Neural crest cell (in vitro differentiated cells): Measurements from ENCODE around the gene ANKRD24. TPM values are rescaled to one million over a fixed set of nuclear protein-coding genes. Genes with fewer than 3 reads are reported as not detected.

Source experiments
- DNase-seq: peaks from one replicate; pipeline ENCODE4 v3.0.0; 2021; ENCODE audit warnings: low read depth, mixed read lengths, low spot score
- H3K27ac Mint-ChIP-seq: one replicate; pipeline ENCODE4 v1.8.0; 2021; ENCODE audit warnings: mild to moderate bottlenecking, mixed read lengths; ENCODE audit not compliant: unreplicated experiment
- H3K27me3 Mint-ChIP-seq: 2 replicates; pipeline ENCODE4 v1.8.0; 2021; ENCODE audit warnings: low read depth, mild to moderate bottlenecking, mixed read lengths
- H3K36me3 Mint-ChIP-seq: 2 replicates; pipeline ENCODE4 v1.8.0; 2021; ENCODE audit warnings: low read depth, mild to moderate bottlenecking, mixed read lengths
- H3K4me1 Mint-ChIP-seq: 2 replicates; pipeline ENCODE4 v1.8.0; 2021; ENCODE audit warnings: mixed read lengths
- H3K4me3 Mint-ChIP-seq: one replicate; pipeline ENCODE4 v1.8.0; 2021; ENCODE audit warnings: mild to moderate bottlenecking, mixed read lengths
- H3K9me3 Mint-ChIP-seq: 2 replicates; pipeline ENCODE4 v1.8.0; 2021; ENCODE audit warnings: mixed read lengths
- total RNA-seq: library from RNA; stranded (reverse); gene quantifications from 2 replicates; pipeline ENCODE4 v1.2.1, GENCODE V29; 2021
- TF ChIP-seq, protein P1 (sequence below): fragments of 200-600 bp; sonication (generic); conservative IDR thresholded peaks from 2 replicates; pipeline ENCODE4 v1.5.0; 2021; ENCODE audit warnings: antibody characterized with exemption, mild to moderate bottlenecking

ANKRD24 gene
- total RNA-seq, 1 donor from 2014 or later = 0.19 TPM

DNA sequence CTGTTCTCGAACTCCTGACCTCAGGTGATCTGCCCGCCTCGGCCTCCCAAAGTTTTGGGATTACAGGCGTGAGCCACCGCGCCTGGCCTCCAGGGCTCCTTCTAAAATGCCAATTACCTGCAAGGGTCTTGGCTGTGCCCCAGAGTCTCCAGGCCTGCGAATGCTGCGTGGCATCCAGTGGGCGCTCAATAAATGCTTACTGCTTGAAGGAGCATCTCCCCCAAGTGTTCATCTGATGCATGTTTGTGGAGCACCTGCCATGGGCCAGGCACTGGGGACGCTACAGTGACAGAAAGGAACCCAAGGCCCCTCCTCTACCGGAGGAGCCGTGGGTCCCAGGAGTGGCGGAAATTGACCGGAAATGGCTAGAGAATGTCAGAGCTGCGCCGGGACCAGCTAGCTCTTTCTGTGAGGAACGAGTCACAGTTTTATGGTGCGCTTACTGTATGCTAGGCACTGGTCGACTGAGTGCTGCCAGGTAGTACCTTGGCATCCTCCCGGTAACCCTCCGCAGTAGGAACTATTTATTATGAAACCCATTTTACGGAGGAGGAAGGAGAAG is 14.2 kb downstream of the ANKRD24 start:
- Mint-ChIP-seq H3K27me3 (peaks cover 81% of the 10 kb centered on the region), H3K36me3 (peaks cover 10% of the 10 kb centered on the region), H3K27ac (no peak overlapping the region), H3K9me3 (peaks cover 10% of the 10 kb centered on the region), H3K4me1 (peaks cover 11% of the 10 kb centered on the region), H3K4me3 (peak overlapping the region; percentile 34)
- TF ChIP-seq, protein P1, sequence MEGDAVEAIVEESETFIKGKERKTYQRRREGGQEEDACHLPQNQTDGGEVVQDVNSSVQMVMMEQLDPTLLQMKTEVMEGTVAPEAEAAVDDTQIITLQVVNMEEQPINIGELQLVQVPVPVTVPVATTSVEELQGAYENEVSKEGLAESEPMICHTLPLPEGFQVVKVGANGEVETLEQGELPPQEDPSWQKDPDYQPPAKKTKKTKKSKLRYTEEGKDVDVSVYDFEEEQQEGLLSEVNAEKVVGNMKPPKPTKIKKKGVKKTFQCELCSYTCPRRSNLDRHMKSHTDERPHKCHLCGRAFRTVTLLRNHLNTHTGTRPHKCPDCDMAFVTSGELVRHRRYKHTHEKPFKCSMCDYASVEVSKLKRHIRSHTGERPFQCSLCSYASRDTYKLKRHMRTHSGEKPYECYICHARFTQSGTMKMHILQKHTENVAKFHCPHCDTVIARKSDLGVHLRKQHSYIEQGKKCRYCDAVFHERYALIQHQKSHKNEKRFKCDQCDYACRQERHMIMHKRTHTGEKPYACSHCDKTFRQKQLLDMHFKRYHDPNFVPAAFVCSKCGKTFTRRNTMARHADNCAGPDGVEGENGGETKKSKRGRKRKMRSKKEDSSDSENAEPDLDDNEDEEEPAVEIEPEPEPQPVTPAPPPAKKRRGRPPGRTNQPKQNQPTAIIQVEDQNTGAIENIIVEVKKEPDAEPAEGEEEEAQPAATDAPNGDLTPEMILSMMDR = no peak
- no peak for DNase-seq

DNA sequence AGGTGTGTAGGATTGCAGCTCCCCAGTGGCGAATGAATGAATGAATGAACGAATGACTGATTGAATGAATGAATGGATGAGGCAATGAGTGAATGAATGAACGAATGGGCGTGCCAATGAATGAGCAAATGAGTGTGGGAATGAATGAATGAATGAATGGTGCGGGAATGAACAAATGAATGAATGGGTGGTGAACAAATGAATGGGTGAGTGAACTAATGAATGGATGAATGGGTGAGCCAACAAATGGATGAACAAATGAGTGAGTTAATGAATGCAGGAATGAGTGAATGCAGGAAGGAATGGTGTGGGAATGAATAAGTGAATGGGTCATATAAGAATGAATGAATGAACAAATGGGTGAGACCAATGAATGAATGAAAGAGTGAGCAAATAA is 14.7 kb downstream of the ANKRD24 start:
- no peak for DNase-seq
- Mint-ChIP-seq H3K4me3 (peak overlapping the region; percentile 34), H3K27ac (no peak overlapping the region), H3K36me3 (peaks cover 10% of the 10 kb centered on the region), H3K9me3 (peaks cover 10% of the 10 kb centered on the region), H3K27me3 (peaks cover 87% of the 10 kb centered on the region), H3K4me1 (peaks cover 11% of the 10 kb centered on the region)
- TF ChIP-seq, protein P1 = no peak

DNA sequence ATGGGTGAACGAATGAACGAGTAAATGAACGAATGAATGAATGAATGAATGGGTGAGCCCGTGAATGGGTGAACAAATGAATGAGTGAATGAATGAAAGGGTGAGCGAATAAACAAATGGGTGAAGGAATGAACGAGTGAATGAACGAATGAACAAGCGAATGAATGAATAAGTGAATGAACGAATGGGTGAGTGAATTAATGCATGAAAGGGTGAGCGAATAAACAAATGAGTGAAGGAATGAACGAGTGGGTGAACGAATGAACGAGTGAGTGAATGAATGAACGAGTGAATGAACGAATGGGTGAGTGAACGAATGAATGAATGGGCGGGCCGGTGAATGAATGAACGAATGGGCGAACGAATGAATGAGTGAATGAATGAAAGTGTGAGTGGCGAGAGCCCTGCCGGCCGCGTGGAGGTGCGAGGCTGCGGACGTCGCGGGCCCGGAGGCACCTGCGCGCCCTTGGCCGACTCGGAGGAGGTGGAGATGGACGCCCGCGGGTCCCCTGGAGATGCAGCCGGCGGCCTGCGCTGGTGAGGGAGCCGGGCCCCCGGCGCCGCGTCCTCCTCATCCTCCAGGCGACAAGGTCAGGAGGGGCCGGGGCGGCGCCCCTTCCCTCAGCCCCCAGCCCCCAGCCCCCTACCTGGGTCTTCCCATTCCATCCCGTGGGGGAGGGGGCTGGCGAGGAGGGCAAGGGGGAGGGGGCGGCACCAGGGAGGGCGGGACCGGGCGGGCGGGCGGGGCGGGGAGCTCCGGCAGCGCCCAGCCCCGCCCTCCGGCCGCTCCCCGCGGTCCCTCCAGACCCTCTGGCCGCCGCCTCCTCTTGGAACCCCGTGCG is 15.4 kb downstream of the ANKRD24 start:
- TF ChIP-seq, protein P1 = no peak
- peaks cover 10% of the 10 kb centered on the region for H3K36me3 Mint-ChIP-seq
- H3K4me3 Mint-ChIP-seq = no peak overlapping the region
- peaks cover 93% of the 10 kb centered on the region for H3K27me3 Mint-ChIP-seq
- peaks cover 10% of the 10 kb centered on the region for H3K9me3 Mint-ChIP-seq
- no peak for DNase-seq
- no peak overlapping the region for H3K27ac Mint-ChIP-seq
- peaks cover 11% of the 10 kb centered on the region for H3K4me1 Mint-ChIP-seq

DNA sequence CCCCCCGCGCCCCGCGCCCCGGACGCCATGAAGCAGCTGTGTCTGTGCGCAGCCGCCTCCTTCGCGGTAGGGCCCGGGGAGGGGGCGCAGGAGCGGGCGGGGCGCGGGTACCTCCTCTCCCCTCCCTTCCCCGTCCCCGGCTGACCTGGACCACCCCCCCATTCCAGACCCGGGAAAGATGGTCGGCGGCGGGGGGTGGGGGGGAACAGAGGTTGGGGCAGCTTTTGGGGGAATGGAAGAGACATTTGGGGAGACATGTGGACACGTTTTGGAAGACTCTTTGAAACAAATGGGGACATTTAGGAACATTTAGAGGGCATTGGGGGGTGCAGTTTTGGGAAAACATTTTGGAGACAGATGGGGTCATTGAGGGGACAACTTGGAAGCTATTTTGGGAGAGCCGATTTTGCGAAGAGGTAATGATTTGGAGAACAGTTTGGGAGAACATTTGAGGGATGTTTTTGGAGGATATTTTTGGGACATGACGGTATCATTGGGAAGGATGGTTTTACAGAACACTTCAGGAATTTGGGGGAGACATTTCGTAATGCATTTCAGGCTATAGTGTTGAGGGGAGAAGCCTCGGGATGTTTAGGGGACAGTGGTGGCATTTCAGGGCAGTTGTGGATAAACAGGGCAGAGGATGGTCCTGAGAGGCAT is 16.1 kb downstream of the ANKRD24 start:
- TF ChIP-seq, protein P1 = no peak
- peaks cover 94% of the 10 kb centered on the region for H3K27me3 Mint-ChIP-seq
- no peak overlapping the region for H3K4me3 Mint-ChIP-seq
- H3K27ac Mint-ChIP-seq = no peak overlapping the region
- peaks cover 10% of the 10 kb centered on the region for H3K36me3 Mint-ChIP-seq
- H3K4me1 Mint-ChIP-seq = peaks cover 11% of the 10 kb centered on the region
- H3K9me3 Mint-ChIP-seq = peaks cover 10% of the 10 kb centered on the region
- no peak for DNase-seq

GRCh38 chr19:4199699-4200293 is 17.3 kb downstream of the ANKRD24 start:
- no peak overlapping the region for H3K27ac Mint-ChIP-seq
- peaks cover 11% of the 10 kb centered on the region for H3K4me1 Mint-ChIP-seq
- H3K4me3 Mint-ChIP-seq = no peak overlapping the region
- peaks cover 10% of the 10 kb centered on the region for H3K9me3 Mint-ChIP-seq
- H3K27me3 Mint-ChIP-seq = peaks cover 85% of the 10 kb centered on the region
- TF ChIP-seq, protein P1 = peak; percentile 30
- no peak for DNase-seq
- H3K36me3 Mint-ChIP-seq = peaks cover 10% of the 10 kb centered on the region
